Rectal smooth muscle tissue (tissue), 1 donor: ENCODE results near the gene SHE.

Source experiments
- H3K27ac ChIP-seq: one replicate; pipeline ENCODE4 v1.7.0; 2013; ENCODE audit warnings: low read depth, low read length, inconsistent platforms
- H3K27me3 ChIP-seq: one replicate; pipeline ENCODE4 v1.7.0; 2013; ENCODE audit warnings: low read length; ENCODE audit not compliant: control insufficient read depth, insufficient read depth
- H3K36me3 ChIP-seq: one replicate; pipeline ENCODE4 v1.7.0; 2013; ENCODE audit warnings: low read length; ENCODE audit not compliant: control insufficient read depth, insufficient read depth
- H3K4me1 ChIP-seq: one replicate; pipeline ENCODE4 v1.7.0; 2013; ENCODE audit warnings: low read length; ENCODE audit not compliant: control insufficient read depth, insufficient read depth
- H3K4me3 ChIP-seq: one replicate; pipeline ENCODE4 v1.7.0; 2013; ENCODE audit warnings: low read length
- H3K9ac ChIP-seq: one replicate; pipeline ENCODE4 v1.7.0; 2013; ENCODE audit warnings: low read length

The SHE gene

GRCh38 chr1:154502066-154502743, at the start of gene SHE, which contains the start of gene TDRD10:
TSS of gene SHE (minus strand) at chr1:154502412. CDS start at chr1:154502026, 386 bp downstream.
TSS of gene TDRD10 (plus strand) at chr1:154502219. CDS start at chr1:154506904, 4,685 bp downstream.
- H3K36me3 ChIP-seq, result no peaks in the 10 kb centered on the region
- H3K9ac ChIP-seq, result no peak within 1 kb of the TSS
- peaks cover 7% of the 10 kb centered on the region for H3K27me3 ChIP-seq
- no peaks in the 10 kb centered on the region for H3K4me1 ChIP-seq
- H3K27ac ChIP-seq, result no peak within 1 kb of the TSS
- peak within 1 kb of the TSS; percentile 40 for H3K4me3 ChIP-seq

- Histone ChIP-seq H3K27me3 (no peaks in the 10 kb centered on the region), H3K27ac (no peak overlapping the region), H3K4me3 (no peak overlapping the region), H3K4me1 (peaks cover 16% of the 10 kb centered on the region), H3K9ac (no peak overlapping the region), H3K36me3 (peaks cover 45% of the 10 kb centered on the region)
These were observed 49.3 kb upstream of the SHE start for GRCh38 chr1:154551474-154551873.

GRCh38 chr1:154550657-154551056, 48.4 kb upstream of the SHE start:
- Histone ChIP-seq H3K36me3 (peaks cover 45% of the 10 kb centered on the region), H3K27ac (no peak overlapping the region), H3K27me3 (no peaks in the 10 kb centered on the region), H3K9ac (no peak overlapping the region), H3K4me1 (peaks cover 11% of the 10 kb centered on the region), H3K4me3 (no peak overlapping the region)

GRCh38 chr1:154550070-154550469, 47.9 kb upstream of the SHE start:
- Histone ChIP-seq H3K36me3 (peaks cover 40% of the 10 kb centered on the region), H3K4me1 (peaks cover 11% of the 10 kb centered on the region), H3K9ac (no peak overlapping the region), H3K27me3 (no peaks in the 10 kb centered on the region), H3K27ac (no peak overlapping the region), H3K4me3 (no peak overlapping the region)

- no peak overlapping the region for H3K9ac ChIP-seq
- no peak overlapping the region for H3K27ac ChIP-seq
- no peaks in the 10 kb centered on the region for H3K27me3 ChIP-seq
- H3K4me3 ChIP-seq, result no peak overlapping the region
- H3K4me1 ChIP-seq, result peaks cover 11% of the 10 kb centered on the region
- H3K36me3 ChIP-seq, result peaks cover 36% of the 10 kb centered on the region
These were observed 47.1 kb upstream of the SHE start for GRCh38 chr1:154549202-154549770.

GRCh38 chr1:154548028-154548427, 45.8 kb upstream of the SHE start:
- Histone ChIP-seq H3K27me3 (no peaks in the 10 kb centered on the region), H3K4me1 (peaks cover under 1% of the 10 kb centered on the region), H3K27ac (no peak overlapping the region), H3K4me3 (no peak overlapping the region), H3K36me3 (peaks cover 27% of the 10 kb centered on the region), H3K9ac (no peak overlapping the region)

- Histone ChIP-seq H3K27ac (no peak overlapping the region), H3K27me3 (no peaks in the 10 kb centered on the region), H3K4me3 (no peak overlapping the region)
These were observed 45.0 kb upstream of the SHE start for GRCh38 chr1:154547105-154547732.

GRCh38 chr1:154546264-154547063, 44.3 kb upstream of the SHE start:
- no peaks in the 10 kb centered on the region for H3K27me3 ChIP-seq
- no peaks in the 10 kb centered on the region for H3K4me1 ChIP-seq
- H3K36me3 ChIP-seq, result peaks cover 14% of the 10 kb centered on the region
- no peak overlapping the region for H3K27ac ChIP-seq
- H3K4me3 ChIP-seq, result no peak overlapping the region
- H3K9ac ChIP-seq, result no peak overlapping the region

More at GRCh38 chr1:154547105-154547732, 45.0 kb upstream of the SHE start:
- Histone ChIP-seq H3K9ac (no peak overlapping the region), H3K4me1 (no peaks in the 10 kb centered on the region), H3K36me3 (peaks cover 21% of the 10 kb centered on the region)

GRCh38 chr1:154541231-154541630, 39.0 kb upstream of the SHE start:
- Histone ChIP-seq H3K4me1 (no peaks in the 10 kb centered on the region), H3K4me3 (no peak overlapping the region), H3K27me3 (no peaks in the 10 kb centered on the region), H3K27ac (no peak overlapping the region), H3K36me3 (no peaks in the 10 kb centered on the region), H3K9ac (no peak overlapping the region)

- H3K27me3 ChIP-seq, result no peaks in the 10 kb centered on the region
- no peak overlapping the region for H3K9ac ChIP-seq
- H3K36me3 ChIP-seq, result no peaks in the 10 kb centered on the region
These were observed 37.6 kb upstream of the SHE start for GRCh38 chr1:154539486-154540483.

GRCh38 chr1:154536570-154536969, 34.4 kb upstream of the SHE start:
- H3K36me3 ChIP-seq, result no peaks in the 10 kb centered on the region

More at GRCh38 chr1:154539486-154540483, 37.6 kb upstream of the SHE start:
- Histone ChIP-seq H3K4me3 (no peak overlapping the region), H3K4me1 (no peaks in the 10 kb centered on the region), H3K27ac (no peak overlapping the region)

More at GRCh38 chr1:154536570-154536969, 34.4 kb upstream of the SHE start:
- no peak overlapping the region for H3K27ac ChIP-seq
- no peak overlapping the region for H3K4me3 ChIP-seq
- no peak overlapping the region for H3K9ac ChIP-seq
- no peaks in the 10 kb centered on the region for H3K4me1 ChIP-seq
- H3K27me3 ChIP-seq, result no peaks in the 10 kb centered on the region
